GM23338 (cell line): Measurements from ENCODE around the gene FOXN4.

ENCODE experiments used
- CREB1 ChIP-seq: fragments of 250-450 bp; sonication (Bioruptor Pico); IDR thresholded peaks from 2 replicates; pipeline ENCODE4 v1.5.0; 2020; ENCODE audit warnings: low read depth, mild to moderate bottlenecking, moderate library complexity
- CTCF ChIP-seq, 2 experiments: fragments of 200-600 bp in 1 of 2; sonication (generic) in 1 of 2; conservative IDR thresholded peaks; 2 replicates each; pipeline versions ENCODE4 v1.5.1 to v1.6.1; 2016 to 2017; ENCODE audit warnings: antibody characterized with exemption in 2 of 2, low read depth in 2 of 2, mild to moderate bottlenecking in 2 of 2, moderate library complexity in 1 of 2
- EZH2 ChIP-seq: fragments of 200-600 bp; sonication (generic); IDR thresholded peaks from one replicate; pipeline ENCODE4 v1.8.0; 2017; ENCODE audit warnings: antibody characterized with exemption, mild to moderate bottlenecking, low read depth; ENCODE audit not compliant: unreplicated experiment
- REST ChIP-seq: IDR thresholded peaks from one replicate; pipeline ENCODE4 v1.6.1; 2018; ENCODE audit warnings: antibody characterized with exemption; ENCODE audit not compliant: unreplicated experiment

- TF ChIP-seq REST (no peak), EZH2 (no peak), CREB1 (CRISPR knock-in tag) (no peak), CTCF (conservative IDR thresholded peaks at IDR 0.05; ENCODE audit: low read depth in 2 of 2) (no peak)
Measured at GRCh38 chr12:109331301-109331952, 22.3 kb upstream of the FOXN4 start.
